ENCODE measurements around the gene PAPPA2. TPM values are rescaled to one million over a fixed set of nuclear protein-coding genes. Genes with fewer than 3 reads are reported as not detected.

The PAPPA2 gene
- total RNA-seq, 1 donor from 2014 or later: 0.25 TPM

- peaks cover 6% of the 10 kb centered on the region for H3K9me3 Mint-ChIP-seq
- peaks cover 13% of the 10 kb centered on the region for H3K27me3 Mint-ChIP-seq (ENCODE audit: low read depth)
- H3K4me3 Mint-ChIP-seq: no peak overlapping the region
- TF ChIP-seq, protein P1, sequence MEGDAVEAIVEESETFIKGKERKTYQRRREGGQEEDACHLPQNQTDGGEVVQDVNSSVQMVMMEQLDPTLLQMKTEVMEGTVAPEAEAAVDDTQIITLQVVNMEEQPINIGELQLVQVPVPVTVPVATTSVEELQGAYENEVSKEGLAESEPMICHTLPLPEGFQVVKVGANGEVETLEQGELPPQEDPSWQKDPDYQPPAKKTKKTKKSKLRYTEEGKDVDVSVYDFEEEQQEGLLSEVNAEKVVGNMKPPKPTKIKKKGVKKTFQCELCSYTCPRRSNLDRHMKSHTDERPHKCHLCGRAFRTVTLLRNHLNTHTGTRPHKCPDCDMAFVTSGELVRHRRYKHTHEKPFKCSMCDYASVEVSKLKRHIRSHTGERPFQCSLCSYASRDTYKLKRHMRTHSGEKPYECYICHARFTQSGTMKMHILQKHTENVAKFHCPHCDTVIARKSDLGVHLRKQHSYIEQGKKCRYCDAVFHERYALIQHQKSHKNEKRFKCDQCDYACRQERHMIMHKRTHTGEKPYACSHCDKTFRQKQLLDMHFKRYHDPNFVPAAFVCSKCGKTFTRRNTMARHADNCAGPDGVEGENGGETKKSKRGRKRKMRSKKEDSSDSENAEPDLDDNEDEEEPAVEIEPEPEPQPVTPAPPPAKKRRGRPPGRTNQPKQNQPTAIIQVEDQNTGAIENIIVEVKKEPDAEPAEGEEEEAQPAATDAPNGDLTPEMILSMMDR (IDR thresholded peaks at IDR 0.05; ENCODE audit: unreplicated experiment): no peak
- no peaks in the 10 kb centered on the region for H3K36me3 Mint-ChIP-seq
- no peak overlapping the region for H3K27ac Mint-ChIP-seq
- no peaks in the 10 kb centered on the region for H3K4me1 Mint-ChIP-seq
- no peak for DNase-seq (ENCODE audit: low spot score in 2 of 2, unreplicated experiment in 2 of 2)
These were observed 69.2 kb downstream of the PAPPA2 start for GRCh38 chr1:176531921-176532897.

DNA sequence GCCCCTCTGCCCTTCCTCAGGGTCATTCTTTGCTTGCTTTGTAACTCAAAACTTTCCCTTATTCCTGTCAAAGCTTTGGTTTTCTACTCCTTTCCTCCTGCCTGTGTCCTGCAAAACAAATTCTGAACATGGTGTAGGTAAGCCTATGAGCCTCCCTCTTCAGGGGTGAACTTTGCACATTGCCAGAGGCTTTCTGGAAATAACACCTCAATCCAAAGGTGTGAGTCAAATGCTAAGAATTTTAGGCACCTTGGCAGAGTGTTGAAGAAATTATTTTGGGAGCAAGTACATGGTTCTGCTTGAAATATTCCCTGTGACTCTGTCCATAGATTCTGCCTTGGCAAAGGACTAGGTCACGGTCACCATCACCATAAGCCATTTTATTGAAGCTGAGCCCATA lies 70.0 kb downstream of the PAPPA2 start:
- H3K4me3 Mint-ChIP-seq: no peak overlapping the region
- TF ChIP-seq, protein P1 (IDR thresholded peaks at IDR 0.05; ENCODE audit: unreplicated experiment): no peak

GRCh38 chr1:176536588-176536987 lies 73.6 kb downstream of the PAPPA2 start:
- Mint-ChIP-seq H3K4me1 (no peaks in the 10 kb centered on the region), H3K27me3 (ENCODE audit: low read depth) (peaks cover 11% of the 10 kb centered on the region), H3K9me3 (peaks cover 6% of the 10 kb centered on the region), H3K4me3 (no peak overlapping the region), H3K36me3 (no peaks in the 10 kb centered on the region), H3K27ac (no peak overlapping the region)
- TF ChIP-seq, protein P1 (IDR thresholded peaks at IDR 0.05; ENCODE audit: unreplicated experiment): no peak
- no peak for DNase-seq (ENCODE audit: low spot score in 2 of 2, unreplicated experiment in 2 of 2)

More for the DNA sequence above, 70.0 kb downstream of the PAPPA2 start:
- H3K27ac Mint-ChIP-seq: no peak overlapping the region
- H3K4me1 Mint-ChIP-seq: no peaks in the 10 kb centered on the region
- DNase-seq (ENCODE audit: low spot score in 2 of 2, unreplicated experiment in 2 of 2): no peak
- peaks cover 6% of the 10 kb centered on the region for H3K9me3 Mint-ChIP-seq
- peaks cover 13% of the 10 kb centered on the region for H3K27me3 Mint-ChIP-seq (ENCODE audit: low read depth)
- no peaks in the 10 kb centered on the region for H3K36me3 Mint-ChIP-seq

DNA sequence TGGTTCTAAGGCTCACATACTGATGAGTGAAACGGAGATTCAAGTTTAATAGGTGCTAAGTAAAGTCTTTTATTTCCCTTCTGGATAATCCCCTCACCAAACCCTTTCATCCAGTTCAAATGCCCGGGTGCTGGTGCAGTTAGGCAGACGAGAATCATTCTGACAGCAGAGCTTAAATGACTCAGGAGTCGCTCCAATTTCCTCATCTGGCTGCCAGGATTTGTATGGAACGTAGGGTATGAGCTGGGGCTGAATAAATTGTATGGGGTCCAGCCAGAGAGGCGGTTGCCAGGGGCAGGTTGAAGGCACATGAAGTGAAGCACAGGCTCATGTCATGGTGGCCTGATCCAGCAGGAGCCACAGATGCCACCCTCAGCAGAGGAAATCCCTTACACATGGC lies 76.0 kb downstream of the PAPPA2 start:
- peaks cover 6% of the 10 kb centered on the region for H3K9me3 Mint-ChIP-seq
- H3K4me1 Mint-ChIP-seq: no peaks in the 10 kb centered on the region
- DNase-seq (ENCODE audit: low spot score in 2 of 2, unreplicated experiment in 2 of 2): no peak
- H3K27ac Mint-ChIP-seq: no peak overlapping the region
- peaks cover 19% of the 10 kb centered on the region for H3K27me3 Mint-ChIP-seq (ENCODE audit: low read depth)
- no peak overlapping the region for H3K4me3 Mint-ChIP-seq
- TF ChIP-seq, protein P1 (IDR thresholded peaks at IDR 0.05; ENCODE audit: unreplicated experiment): no peak
- H3K36me3 Mint-ChIP-seq: no peaks in the 10 kb centered on the region

DNA sequence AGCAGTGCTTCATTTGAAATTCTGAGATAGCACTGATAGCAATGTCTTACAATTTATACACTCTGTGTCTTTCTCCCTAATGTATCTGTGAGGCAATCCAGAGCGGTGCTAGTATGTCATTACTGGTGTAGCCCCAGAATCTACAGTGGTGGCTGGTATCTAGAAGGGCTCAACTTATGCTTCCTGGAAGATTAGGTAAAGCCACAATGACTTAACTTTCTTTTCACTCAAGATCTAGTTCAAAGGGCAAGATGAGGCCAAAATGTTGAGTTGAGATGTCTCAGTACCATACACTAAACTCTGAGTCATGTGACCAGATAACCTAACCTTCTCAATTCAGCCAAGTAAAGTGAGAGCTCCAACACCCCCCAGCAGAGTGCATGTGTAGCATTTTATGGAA lies 77.5 kb downstream of the PAPPA2 start:
- H3K27ac Mint-ChIP-seq: no peak overlapping the region
- H3K9me3 Mint-ChIP-seq: no peaks in the 10 kb centered on the region
- DNase-seq (ENCODE audit: low spot score in 2 of 2, unreplicated experiment in 2 of 2): no peak
- no peaks in the 10 kb centered on the region for H3K4me1 Mint-ChIP-seq
- H3K4me3 Mint-ChIP-seq: no peak overlapping the region
- H3K36me3 Mint-ChIP-seq: no peaks in the 10 kb centered on the region
- TF ChIP-seq, protein P1 (IDR thresholded peaks at IDR 0.05; ENCODE audit: unreplicated experiment): no peak
- peaks cover 13% of the 10 kb centered on the region for H3K27me3 Mint-ChIP-seq (ENCODE audit: low read depth)

Measured in mesothelial cell of epicardium (in vitro differentiated cells).